Peyer's patch (tissue), 4 donors: ENCODE data around the gene ZNF618.

Experiments used
- CTCF ChIP-seq, 6 experiments: fragments of 450-650 bp in 4 of 6; fragments of 200-600 bp in 2 of 6; sonication (generic) in 1 of 6; IDR thresholded peaks; one replicate each; pipeline ENCODE4 v1.5.1; 2017 to 2019; ENCODE audit warnings: antibody characterized with exemption in 6 of 6, mild to moderate bottlenecking in 3 of 6, moderate library complexity in 1 of 6
- POLR2A ChIP-seq, 2 donors: fragments of 450-650 bp; IDR thresholded peaks; one replicate each; pipeline ENCODE4 v1.5.1; 2017; ENCODE audit warnings: antibody characterized with exemption in 2 of 2, mild to moderate bottlenecking in 2 of 2, moderate library complexity in 2 of 2

- TF ChIP-seq POLR2A (IDR thresholded peaks at IDR 0.05), result no peak
- no peak for TF ChIP-seq CTCF (IDR thresholded peaks at IDR 0.05)
Observed at GRCh38 chr9:113898596-113898995, 22.5 kb downstream of the ZNF618 start.
